OCI-LY3 (cell line): ENCODE measurements around the gene MRPL58.

ENCODE experiments used
- CTCF ChIP-seq: fragments of 200-600, 300-600 bp; sonication (generic); IDR thresholded peaks from 2 replicates; pipeline ENCODE4 v1.5.1; 2014; ENCODE audit warnings: antibody characterized with exemption, low read length, low read depth
- EZH2phosphoT487 ChIP-seq: fragments of 200-600 bp; shearing (Covaris generic); IDR thresholded peaks from 2 replicates; pipeline ENCODE4 v1.6.1; 2018; ENCODE audit warnings: antibody characterized with exemption, mixed run types, low read depth

DNA sequence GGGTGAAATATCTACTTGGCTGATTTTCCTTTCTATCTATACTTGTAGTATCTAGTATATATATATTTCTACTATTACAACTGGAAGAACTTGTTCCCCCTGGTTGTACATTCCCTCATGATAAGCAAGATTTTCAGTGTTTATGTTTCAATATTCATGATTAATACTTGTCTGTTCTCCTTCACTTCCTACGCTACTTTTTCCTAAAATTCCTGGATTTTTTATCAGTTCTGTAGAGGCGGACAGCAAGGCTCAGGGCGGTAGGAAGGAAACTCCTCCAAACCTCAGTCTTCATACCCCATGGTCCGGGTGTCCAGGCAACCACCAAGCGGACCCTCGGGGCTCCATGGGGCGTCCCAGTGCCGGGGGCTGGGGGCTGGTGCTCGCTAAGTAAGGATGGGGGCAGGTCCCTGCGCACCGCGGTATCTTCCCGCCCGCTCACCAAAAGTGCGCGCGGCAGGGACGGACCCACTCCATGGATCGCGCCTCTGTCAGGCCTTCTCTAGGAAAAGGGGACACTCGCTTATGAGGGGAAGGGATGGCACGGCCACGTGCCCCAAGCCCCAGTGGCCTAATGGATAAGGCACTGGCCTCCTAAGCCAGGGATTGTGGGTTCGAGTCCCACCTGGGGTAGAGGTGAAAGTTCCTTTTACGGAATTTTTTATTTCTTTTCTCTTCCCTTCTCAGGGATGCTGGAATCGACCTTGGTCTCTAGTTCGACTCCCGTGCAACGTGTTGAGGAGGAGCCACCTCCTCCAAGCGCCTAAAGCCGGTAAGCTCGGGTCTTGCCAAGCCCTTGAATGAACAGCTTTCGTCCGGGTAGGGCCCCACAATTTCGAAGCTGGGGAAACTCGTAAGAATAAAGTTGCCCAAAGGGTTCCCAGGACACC is 21.1 kb downstream of the MRPL58 start:
- no peak for TF ChIP-seq CTCF
- no peak for TF ChIP-seq EZH2phosphoT487
